ENCODE measurements around the gene OTUD1.

DNA sequence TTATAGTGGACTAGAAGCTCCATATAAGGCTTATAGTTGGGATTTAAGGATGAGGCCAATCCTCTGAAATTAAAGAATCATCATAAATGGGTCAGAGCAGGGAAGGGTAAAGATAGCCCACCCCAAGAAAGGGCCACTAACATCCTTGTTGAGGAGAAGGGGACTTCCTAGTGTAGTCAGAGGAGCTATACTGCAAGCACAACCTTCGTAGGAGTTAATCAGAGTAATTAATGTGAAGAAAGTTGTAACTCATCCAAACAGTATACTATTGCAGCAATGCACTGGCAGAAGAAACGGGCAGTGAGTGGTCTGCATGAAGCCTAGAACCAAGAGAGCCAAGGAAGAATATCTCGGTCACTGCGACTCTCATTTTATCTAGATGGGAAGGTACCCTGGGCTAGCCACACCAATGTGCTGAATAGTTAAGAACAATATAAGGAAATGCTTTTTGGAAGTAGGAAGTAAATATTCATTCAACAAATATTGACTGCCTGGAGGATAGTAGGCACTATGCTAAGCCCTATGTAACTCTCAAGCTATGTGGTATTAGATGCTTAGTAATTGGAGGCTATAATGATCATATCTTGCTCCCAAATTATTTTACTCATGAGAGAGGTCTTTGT is 13.3 kb downstream of the OTUD1 start:
- no peak for TF ChIP-seq CTCF (IDR thresholded peaks at IDR 0.05; ENCODE audit: low read length)
- TF ChIP-seq EZH2 (IDR thresholded peaks at IDR 0.05; ENCODE audit: borderline replicate concordance, low read length), result no peak

Data from OCI-LY1 (cell line).